CD4-positive, alpha-beta T cell treated with Interleukin-17A for 4 hours (primary cell): ENCODE measurements around the gene CALU.

ENCODE experiments used
- DNase-seq: peaks from one replicate; pipeline ENCODE4 v3.0.0-alpha.2; 2020; ENCODE audit warnings: mixed read lengths

Gene CALU

DNA sequence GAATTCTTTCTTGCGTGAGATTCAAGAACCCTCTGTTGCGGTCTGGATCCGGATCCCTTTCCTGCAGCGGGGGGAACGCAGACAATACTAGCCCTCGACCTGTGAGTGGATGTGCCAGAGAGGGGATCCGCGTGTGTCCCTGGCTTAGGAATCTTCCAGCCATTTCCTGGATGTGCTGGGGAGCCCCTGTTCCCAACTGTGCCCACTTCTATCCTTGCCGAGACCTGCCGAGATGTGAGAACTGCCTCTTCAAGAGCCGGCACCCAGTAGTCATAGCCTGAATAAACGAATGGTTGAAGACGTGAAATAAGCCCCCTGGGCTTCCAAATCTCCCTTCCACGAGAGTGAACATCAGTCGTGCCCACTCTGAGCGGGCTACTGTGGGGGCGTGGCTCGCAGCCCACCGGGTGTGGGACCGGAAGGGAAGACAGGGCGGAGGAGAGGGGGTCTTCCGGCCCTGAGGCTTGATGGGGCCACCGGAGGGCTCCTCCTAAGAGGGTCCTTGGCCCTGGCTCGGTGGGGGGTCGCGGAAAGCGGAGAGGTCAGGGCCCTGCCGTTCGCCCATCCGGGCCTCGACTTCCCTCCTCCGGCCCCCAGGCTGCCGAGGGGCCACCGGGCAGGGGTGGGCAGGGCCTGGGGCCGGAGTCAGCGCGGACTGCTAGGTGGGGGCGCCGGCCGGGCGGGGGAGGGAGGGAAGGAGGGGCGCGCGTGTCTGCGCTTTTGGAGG is 51.3 kb downstream of the CALU start:
- peak; percentile 17 for DNase-seq

DNA sequence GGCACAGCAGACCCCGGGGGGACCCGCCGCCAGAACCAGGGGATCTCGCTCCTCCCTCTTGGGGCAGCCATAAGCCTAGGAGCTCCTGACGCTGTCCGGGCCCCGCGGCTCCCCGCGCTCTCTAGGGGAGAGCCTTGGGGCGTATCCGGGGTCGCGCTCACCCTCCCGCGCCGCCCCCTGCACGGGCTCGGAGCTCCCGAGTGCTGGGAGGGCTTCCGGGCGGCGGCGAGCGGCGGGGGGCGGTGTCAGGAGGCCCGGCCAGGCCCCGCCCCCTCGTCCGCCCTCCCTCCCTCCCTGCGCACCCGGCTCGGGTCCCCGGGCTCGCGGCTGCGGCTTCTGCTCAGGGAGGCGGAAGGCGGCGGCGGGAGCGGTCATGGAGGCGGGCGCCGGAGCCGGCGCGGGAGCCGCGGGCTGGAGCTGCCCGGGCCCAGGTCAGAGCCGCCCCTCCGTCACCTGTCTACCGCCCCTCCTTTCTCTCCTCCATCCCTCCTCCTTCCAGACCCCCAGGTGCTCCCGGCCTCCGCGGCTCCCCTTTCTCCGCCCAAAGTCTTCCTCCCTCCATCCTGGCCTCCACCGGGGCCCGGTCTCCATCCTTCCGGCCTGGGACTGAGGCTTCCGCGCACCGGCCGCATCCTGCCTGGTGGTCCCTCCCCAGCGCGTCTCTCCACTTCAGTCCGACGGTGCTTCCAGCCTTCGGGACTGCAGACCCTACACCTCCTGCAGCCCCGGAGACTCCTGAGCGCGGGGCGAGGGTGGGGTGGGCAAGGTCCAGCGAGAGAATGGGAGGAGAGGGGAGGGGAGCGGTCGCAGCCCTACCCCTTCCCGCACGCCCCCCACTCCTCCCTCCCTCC is 52.2 kb downstream of the CALU start, which contains the start of gene CCDC136:
Gene CCDC136, plus strand, starts transcription at position 848 of the 851 bp plus-strand sequence. CDS start 444 bp downstream, outside the sequence.
- DNase-seq: peak; percentile 92

DNA sequence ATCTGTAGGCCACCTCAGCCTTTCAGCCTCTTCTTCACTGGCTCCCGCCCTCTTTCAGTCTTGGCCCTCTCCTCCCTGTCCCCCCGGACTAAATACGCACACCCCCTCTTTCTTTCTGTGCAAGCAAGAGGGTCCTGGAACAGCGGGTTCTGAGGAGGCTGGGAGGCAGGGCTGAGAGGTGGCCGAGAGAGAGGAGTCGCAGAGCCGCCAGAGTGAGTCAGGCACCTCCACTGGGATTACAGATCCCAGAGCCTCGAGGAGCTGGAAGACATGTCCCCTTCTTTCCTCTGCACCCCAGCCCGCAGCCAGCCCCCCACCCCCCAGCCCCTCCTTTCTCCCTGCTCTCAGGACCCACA is 52.8 kb downstream of the CALU start:
- DNase-seq: no peak

DNA sequence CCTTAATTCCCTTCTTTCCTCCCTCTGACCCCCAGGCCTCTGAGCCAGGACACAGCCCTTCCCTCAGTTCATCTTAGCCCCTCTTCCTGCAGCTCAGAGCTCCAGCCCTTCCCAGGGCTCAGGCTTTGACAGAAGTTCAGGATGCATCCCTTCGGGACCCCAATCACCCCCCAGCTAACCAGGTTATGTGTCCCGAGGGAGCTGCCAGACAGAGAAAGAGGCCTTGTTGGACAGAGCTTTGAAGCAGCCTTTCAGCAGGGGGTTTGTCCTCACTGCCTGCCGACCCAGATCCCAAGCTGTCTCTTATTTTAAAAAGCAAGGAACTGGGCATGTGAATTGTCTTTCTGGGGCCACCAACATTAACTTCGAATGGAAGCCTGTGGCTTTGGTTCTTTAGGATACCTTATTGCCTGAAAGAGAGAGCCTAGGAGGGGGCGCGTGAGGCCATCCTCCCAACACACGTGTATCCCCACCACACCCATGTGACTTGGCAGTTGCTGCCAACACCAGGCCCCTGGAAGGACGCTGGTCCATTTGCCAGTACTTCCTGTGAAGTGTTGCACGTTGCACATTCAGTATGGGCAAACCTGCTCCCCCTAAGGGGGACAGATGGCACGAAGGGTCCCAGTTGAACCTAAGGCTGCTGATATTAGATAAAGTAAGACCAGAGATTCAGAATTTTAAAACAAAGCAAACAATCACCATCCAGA is 53.5 kb downstream of the CALU start:
- DNase-seq: no peak

DNA sequence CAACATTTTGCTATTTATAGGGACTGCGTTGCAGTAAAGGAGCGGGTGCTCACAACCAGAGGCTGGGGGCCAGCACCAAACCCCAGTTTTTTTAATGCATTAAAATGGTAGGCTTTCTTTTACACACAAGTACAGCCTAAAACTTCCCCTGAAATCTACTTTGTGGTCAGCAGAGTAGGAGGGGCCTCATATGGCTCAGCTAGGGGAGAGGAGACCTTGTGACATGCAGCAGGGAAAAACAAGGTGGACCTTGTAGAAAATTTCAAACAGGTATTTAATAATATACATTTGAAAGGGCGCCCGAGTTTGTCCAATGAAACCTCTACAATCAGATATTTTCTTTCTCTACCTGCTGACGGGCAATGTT is 54.0 kb downstream of the CALU start:
- no peak for DNase-seq

DNA sequence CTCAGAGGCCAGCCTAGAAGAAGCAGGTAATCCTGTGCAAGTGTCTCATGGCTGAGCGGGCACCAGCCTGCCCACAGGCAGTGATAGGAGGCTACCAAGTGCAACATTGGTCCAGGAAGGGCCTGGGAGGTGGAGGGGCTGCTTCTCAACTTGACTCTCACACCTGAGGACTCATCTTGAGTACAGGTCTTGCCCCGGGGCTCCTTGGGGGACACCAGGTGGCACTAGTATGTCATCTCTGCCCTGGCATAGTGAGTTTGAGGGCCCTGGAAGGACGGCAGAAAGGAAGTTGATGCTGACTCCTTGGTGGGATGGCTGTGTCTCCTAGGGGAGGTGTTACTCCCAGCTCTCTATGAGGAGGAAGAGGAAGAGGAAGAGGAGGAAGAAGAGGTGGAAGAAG is 54.9 kb downstream of the CALU start:
- DNase-seq: peak; percentile 42

DNA sequence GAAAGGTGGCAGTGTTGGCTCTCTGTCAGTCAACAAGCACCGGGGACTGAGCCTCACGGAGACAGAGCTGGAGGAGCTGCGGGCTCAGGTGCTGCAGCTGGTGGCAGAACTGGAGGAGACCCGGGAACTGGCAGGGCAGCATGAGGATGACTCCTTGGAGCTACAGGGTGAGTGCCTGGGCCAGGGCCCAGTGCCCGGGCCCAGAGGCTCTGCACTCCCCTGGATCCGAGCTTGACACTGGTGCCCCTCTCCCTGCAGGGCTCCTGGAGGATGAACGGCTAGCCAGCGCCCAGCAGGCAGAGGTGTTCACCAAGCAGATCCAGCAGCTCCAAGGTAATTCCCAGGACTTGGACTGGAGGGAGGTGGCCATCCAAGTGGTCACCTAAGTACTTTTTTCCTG is 55.3 kb downstream of the CALU start:
- no peak for DNase-seq

DNA sequence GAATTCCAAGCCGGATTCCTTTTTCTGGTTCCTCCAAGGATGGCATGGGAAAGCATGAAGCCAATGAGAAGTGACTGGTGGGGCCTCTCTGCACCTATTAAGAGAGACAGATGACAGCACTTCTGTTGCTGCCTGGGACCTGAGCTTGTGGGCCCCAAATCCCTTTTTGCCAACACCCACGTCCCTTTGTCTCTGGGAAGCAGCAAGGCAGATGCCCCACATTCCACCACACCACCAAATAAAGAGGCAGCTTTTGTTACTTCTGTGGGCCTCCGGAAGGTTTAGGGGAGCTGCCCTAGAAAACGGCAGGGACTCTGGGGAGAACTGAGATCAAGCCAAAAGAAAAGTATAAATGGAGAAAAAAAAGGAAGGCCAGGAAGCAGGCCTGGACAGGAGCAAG is 56.0 kb downstream of the CALU start:
- DNase-seq: no peak

DNA sequence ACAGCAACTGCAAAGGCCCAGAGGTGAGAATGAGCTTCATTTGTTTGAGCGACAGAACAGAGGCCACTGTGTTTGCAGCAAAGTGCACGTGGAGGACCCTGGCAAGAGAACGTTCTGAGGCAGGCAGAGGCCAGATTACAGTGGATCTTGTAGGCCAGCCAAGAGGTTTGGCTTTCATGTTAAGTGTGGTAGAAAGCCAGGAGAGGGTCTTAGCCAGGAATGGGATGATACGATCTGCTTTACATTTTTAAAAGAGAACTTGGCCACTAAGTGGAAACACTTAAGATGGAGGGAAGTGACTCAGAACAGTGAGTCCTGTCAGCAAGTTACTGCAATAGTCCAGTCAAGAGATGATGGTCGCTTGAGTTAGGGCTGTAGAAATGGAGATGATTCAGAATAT is 57.2 kb downstream of the CALU start:
- DNase-seq: no peak

DNA sequence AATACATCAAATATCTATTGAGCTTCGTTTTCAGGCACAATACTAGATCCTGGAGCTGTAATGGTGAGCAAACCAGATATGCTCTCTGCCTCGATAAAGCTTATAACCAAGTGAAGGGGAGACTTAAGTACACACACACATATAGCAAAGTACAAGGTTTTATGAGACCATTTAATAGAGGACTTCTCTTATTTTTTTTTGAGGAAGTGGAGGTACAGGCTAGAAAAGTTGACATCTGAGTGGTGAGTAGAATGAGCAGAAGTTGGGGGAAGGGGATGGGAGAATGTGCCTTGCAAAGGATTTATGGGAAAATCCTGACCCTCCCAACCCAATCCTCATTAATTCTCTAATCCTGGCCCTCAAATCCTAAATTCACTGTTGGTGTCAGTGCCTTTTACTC is 60.3 kb downstream of the CALU start:
- no peak for DNase-seq

DNA sequence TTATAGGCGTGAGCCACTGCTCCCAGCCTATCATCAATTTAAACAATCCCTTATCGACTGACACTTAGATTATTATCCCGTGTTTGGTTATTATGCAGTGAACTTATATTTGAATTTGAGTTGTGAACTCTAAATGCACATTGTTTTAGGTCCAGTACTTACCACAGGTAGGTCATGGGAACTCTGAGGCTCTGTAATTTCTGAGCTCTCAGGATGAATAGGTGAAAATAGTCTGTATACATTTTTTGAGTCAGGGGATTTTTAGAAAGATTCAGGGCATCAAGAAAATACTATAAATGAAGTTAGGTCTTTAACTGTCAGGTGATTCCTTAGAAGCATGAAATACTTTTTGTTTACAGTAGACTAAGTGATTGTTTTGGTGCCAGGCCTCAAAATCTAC is 61.4 kb downstream of the CALU start:
- DNase-seq: no peak

DNA sequence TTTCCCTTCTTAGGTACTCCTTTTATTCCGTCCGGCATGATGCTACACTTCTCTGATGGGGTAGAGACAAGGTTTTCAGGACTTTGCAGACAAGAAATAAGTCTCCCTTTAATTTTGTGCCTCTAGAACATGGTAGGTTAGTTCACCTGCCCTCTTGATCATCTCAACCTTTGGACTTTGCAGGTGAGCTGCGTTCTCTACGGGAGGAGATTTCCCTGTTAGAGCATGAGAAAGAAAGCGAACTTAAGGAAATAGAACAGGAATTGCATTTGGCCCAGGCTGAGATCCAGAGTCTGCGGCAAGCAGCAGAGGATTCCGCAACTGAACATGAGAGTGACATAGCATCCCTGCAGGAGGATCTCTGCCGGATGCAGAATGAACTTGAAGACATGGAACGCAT is 61.8 kb downstream of the CALU start:
- no peak for DNase-seq

DNA sequence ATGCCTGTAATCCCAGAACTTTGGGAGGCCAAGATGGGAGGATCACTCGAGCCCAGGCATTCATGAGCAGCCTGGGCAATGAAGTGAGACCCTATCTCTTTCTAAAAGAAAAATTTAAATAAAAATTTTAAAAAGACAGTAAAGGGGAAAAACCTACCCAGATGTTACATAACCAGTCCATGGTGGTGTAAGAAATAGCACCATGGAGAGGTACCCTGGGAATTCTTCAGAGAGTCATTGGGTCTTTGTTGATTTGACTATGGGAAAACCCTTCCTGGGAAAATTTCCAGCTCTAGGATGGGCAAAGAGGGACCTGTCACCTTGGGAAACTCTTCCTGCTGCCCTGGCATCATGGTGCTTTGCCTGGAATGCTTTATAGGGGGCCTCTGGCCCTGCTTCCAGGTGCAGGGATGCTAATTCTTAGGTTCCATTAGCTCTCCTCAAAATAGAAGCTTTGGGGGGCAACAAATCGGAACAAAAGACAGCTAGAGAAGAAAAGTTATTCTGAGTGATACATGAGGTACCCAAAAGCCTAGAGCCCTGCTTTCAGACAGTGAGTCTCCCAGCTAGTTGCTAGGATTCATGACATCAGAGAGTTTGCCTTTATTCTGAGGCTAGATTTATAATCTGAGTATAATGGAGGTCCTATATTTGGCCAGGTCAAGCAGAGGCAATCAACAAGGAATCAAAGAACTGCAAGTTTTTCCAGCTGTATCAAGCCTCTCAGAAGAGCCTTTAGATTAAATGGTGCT is 62.7 kb downstream of the CALU start:
- no peak for DNase-seq

DNA sequence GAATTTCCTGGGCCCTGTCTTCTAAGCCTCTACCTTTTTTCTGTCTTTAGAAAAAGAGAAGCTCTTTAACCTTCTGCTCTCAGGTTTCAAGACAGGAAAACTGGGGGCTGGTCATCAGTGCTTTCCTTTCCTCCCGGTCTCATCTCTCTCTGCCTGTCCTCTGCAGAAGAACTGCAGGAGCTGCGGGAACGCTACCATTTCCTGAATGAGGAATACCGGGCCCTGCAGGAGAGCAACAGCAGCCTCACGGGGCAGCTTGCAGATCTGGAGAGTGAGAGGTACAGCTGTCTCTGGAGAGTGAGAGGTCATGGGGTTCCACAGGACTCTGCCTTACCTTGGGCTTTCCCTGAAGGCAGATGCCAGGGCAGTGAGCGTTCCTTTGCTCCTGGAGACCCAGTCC is 65.3 kb downstream of the CALU start:
- no peak for DNase-seq

DNA sequence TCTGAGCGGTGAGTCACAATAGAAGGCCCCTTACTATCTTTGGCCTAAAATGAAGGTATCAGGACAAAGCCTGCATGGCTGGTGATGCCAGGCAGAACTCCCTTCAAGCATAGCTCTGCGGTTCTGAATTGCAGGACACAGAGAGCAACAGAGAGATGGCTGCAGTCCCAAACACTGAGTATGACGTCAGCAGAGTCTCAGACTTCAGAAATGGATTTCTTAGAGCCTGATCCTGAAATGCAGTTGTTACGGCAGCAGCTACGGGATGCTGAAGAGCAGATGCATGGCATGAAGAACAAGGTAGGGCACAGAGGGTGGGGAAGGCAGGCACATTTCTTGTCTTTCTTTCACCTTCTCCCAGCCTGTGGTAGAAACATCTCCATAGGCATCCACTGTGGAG is 66.1 kb downstream of the CALU start:
- DNase-seq: no peak

DNA sequence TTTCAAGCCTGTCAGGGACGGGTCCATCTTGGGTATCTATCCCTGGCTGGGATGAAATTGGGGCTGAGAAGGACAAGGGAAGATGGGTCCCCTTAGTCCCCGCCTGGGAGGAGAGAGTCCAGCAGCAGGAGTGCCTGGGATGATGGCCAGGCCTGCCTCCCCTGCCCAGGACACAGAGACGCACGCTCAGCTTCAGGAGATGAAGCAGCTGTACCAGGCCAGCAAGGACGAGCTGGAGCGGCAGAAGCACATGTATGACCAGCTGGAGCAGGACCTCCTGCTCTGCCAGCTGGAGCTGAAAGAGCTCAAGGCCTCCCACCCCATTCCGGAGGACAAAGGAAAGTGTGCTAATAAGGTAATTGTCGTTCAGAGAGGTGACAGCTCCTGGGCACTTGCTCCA is 68.0 kb downstream of the CALU start:
- no peak for DNase-seq

DNA sequence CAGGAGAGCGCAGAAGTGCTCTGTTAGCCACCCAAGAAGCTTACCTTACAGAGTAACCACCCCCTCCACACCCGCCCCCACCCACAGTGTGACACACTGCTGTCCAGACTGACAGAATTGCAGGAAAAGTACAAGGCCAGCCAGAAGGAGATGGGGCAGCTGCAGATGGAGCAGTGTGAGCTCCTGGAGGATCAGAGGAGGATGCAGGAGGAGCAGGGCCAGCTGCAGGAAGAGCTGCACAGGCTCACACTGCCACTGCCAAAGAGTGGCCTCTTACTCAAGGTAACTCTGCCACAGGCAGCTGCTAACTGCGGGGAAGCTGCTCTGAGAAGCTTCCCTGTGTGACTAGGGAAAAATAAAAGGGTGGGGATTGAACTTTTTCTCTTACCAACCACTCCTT is 70.2 kb downstream of the CALU start:
- no peak for DNase-seq

DNA sequence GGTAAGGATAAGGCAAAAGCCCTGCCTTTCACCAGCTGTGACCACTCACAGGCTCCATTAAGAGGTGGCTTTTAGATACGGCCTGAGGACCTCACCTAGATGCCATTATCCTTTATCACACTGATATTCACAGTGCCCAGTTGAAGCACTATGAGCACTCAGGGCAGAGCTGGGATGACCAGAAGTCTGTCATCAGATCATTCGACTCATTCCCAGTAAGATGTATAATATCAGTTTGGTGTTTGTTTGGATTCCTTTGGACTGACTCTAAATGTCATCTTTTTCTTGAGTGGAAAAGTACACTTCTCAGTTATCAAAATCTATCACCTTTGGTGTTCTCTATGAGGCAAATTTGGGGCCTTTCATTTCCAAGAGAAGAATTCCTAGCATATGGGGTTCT is 71.3 kb downstream of the CALU start:
- DNase-seq: no peak

DNA sequence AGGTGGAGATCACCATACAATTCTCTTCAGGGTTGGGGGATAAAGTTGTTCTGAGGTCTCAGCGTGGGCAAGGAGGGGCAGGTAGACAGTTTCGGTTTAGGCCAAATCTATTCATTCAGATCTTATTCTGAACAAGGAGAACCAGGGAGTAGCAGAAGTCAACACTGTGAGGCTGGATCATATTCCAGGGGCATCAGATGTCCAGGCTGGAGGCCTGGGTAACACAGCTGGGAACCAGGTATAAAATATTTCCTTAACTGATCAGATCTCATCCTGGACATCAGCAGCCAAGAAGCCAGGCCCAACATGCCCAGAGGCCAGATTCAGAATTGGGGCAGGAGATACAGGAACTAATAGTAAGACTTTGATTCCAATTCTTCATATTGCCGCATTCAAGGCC is 71.8 kb downstream of the CALU start:
- no peak for DNase-seq

DNA sequence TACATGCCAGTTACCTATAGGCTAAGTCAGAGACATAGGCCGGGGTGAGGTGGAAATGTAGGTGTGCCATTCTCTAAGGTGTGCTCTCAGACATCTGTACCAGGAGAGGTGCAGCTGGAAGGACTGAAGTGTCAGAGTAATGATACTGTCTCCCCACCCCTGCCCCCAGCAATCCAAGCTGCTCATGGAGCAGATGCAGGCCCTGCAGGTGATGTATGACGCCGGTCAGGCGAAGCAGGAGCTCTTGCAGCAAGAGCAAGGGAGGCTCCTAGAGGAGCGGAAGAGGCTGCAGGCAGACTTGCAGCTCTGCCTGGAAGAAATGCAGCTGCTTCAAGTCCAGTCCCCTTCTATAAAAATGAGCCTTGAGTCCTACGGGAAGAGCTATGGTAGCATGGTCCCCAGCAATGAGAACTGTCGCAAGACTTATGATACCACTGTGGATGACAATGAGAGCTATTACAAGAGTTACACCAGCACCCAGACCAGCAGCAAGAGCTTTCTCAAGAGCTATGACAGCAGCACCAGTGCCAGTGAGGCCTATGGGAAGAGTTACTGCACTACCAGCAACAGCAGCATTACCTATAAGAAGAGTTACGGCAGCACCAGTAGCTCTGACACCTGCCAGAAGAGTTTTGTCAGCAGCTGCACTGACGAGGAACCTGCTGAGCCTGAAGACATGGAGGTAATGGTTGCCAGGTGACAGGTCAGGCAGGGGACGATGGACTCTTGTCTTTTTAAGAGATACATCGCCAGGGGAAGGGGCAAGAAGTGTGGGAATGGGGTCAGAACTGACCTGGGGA is 72.7 kb downstream of the CALU start:
- DNase-seq: no peak

DNA sequence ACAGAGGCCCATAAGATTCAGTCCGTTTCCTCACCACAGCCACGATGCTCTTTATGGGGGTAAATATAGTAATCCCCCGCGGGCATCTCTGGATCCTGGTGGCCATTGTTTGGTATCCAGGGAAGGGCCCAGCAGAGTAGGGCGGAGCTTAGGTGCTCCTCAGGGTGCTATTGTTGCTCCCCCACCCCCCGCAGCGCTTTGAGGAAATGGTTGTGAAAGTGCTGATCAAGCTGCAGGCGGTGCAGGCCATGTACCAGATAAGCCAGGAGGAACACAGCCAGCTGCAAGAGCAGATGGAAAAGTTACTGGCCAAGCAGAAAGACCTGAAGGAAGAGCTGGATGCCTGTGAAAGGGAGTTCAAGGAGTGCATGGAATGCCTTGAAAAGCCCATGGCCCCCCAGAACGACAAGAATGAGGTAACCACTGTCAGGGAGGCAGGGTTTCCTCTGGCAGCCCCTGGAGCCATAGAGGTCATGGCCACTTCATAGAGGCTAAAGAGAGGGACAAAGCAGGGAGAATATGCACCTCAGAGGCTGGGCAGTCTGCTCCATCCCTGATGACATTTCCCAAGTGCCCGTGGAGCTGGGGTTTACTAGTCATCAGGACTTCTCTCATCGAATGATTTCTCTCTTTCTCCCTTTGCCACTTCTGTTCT is 73.5 kb downstream of the CALU start:
- DNase-seq: no peak

DNA sequence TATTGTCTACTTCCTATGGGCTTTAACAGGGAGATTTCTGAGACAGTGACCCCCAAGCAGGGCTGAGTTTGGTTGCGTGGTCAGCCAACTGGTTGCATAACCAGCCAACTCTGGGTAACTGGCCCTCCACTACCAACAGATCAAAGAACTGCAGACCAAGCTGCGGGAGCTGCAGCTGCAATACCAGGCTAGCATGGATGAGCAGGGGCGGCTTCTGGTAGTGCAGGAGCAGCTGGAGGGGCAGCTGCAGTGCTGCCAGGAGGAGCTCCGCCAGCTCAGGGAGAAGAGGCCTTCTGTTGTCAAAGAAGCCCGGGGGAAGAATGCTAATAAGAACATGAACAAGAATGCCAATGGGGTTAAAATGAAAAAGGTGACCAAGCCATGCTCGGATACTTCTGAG is 75.3 kb downstream of the CALU start:
- DNase-seq: no peak
